Activated T-helper 1 cell treated with anti-CD3 and anti-CD28 coated beads, Interleukin-12 subunit alpha, Interleukin-12 subunit beta, Interleukin-2, Interleukin-4 antibody, amounts not matched to agents 30 ng/mL and 10 ng/mL and 1 ng/mL, durations not matched to agents 14 hours and 24 hours and 36 hours (primary cell): ENCODE results near the gene MAGEA2B. TPM values are rescaled to one million over a fixed set of nuclear protein-coding genes. Genes with fewer than 3 reads are reported as not detected.
"Not testable (repeated sequence)": the region's sequence is repeated elsewhere in the genome, so short reads cannot be mapped to it uniquely, and the experiment has no call there.

ENCODE experiments used
- DNase-seq: peaks from one replicate; pipeline ENCODE4 v3.0.0; 2021; ENCODE audit warnings: low spot score
- H3K27ac Mint-ChIP-seq: one replicate; pipeline ENCODE4 v1.8.0; 2021; ENCODE audit warnings: mild to moderate bottlenecking, mixed read lengths
- H3K27me3 Mint-ChIP-seq: one replicate; pipeline ENCODE4 v1.8.0; 2022; ENCODE audit warnings: mild to moderate bottlenecking, moderate library complexity, mixed read lengths; ENCODE audit not compliant: insufficient read depth
- H3K36me3 Mint-ChIP-seq: one replicate; pipeline ENCODE4 v1.8.0; 2021; ENCODE audit warnings: low read depth, mixed read lengths
- H3K4me1 Mint-ChIP-seq: one replicate; pipeline ENCODE4 v1.8.0; 2021; ENCODE audit warnings: low read depth, mixed read lengths
- H3K4me3 Mint-ChIP-seq: one replicate; pipeline ENCODE4 v1.8.0; 2021; ENCODE audit warnings: mild to moderate bottlenecking, moderate library complexity, mixed read lengths
- H3K9me3 Mint-ChIP-seq: one replicate; pipeline ENCODE4 v1.8.0; 2021; ENCODE audit warnings: mixed read lengths
- intact Hi-C: fragments of 100-400 bp; cut with micrococcal nuclease; formaldehyde crosslinking; loops from one replicate; pipeline ENCODE4 v1.15.1; 2024
- total RNA-seq: library from RNA; stranded (reverse); gene quantifications from 2 replicates; pipeline ENCODE4 v1.2.3, GENCODE V29; 2022

Gene MAGEA2B, protein sequence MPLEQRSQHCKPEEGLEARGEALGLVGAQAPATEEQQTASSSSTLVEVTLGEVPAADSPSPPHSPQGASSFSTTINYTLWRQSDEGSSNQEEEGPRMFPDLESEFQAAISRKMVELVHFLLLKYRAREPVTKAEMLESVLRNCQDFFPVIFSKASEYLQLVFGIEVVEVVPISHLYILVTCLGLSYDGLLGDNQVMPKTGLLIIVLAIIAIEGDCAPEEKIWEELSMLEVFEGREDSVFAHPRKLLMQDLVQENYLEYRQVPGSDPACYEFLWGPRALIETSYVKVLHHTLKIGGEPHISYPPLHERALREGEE
- total RNA-seq = not detected in 2 replicates

DNA sequence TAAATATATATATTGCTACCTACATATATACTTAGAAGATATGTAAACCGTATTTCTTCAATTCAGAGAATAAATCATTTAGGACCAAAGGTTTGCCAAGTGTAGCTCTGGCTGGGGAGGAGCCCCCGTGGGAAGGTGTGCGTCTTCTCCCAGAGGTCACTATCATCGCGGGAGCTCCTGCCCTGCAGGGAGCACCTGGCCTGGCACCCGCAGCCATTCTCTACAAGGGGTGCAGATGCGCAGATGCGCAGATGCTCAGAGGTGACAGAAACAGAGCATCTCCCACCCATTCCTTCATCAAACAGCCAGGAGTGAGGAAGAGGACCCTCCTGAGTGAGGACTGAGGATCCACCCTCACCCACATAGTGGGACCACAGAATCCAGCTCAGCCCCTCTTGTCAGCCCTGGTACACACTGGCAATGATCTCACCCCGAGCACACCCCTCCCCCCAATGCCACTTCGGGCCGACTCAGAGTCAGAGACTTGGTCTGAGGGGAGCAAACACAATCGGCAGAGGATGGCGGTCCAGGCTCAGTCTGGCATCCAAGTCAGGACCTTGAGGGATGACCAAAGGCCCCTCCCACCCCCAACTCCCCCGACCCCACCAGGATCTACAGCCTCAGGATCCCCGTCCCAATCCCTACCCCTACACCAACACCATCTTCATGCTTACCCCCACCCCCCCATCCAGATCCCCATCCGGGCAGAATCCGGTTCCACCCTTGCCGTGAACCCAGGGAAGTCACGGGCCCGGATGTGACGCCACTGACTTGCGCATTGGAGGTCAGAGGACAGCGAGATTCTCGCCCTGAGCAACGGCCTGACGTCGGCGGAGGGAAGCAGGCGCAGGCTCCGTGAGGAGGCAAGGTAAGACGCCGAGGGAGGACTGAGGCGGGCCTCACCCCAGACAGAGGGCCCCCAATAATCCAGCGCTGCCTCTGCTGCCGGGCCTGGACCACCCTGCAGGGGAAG, at the start of gene MAGEA2B:
TSS of gene MAGEA2B (plus strand) at position 814 of the 973 bp plus-strand sequence. CDS start 2,479 bp downstream, outside the sequence.
- DNase-seq, H3K4me1 Mint-ChIP-seq, intact Hi-C loops, H3K27ac Mint-ChIP-seq, H3K27me3 Mint-ChIP-seq, H3K9me3 Mint-ChIP-seq, H3K36me3 Mint-ChIP-seq, H3K4me3 Mint-ChIP-seq: not testable (repeated sequence)

DNA sequence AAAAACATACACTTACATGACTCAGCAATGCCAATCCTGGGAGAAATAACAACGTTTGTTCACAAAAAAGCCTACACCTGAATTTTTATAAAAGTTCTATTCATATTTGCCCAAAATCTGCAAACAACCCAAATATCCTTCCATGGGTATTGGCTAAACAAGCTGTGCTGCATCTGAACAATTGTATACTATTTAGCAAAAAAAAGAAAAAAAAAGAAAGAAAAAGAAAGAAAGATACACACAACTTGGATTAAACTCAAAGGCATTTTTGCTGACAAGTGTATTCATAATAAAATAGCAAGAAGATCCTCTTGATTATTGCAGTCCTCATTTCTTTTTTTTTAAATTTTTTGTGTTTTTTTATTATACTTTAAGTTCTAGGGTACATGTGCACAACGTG, 40.3 kb upstream of the MAGEA2B start:
- Mint-ChIP-seq H3K36me3 (no peaks in the 10 kb centered on the region), H3K9me3 (no peaks in the 10 kb centered on the region), H3K27me3 (peaks cover 3% of the 10 kb centered on the region), H3K4me3 (no peak overlapping the region), H3K4me1 (no peaks in the 10 kb centered on the region), H3K27ac (no peak overlapping the region)
- intact Hi-C loops = no loop called here
- no peak for DNase-seq

DNA sequence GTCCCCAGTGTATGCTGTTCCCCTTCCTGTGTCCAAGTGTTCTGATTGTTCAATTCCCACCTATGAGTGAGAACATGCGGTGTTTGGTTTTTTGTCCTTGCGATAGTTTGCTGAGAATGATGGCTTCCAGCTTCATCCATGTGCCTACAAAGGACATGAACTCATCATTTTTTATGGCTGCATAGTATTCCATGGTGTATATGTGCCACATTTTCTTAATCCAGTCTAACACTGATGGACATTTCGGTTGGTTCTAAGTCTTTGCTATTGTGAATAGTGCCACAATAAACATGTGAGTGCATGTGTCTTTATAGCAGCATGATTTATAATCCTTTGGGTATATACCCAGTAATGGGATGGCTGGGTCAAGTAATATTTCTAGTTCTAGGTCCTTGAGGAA, 39.8 kb upstream of the MAGEA2B start:
- H3K4me1 Mint-ChIP-seq, intact Hi-C loops, H3K4me3 Mint-ChIP-seq, H3K27ac Mint-ChIP-seq, H3K36me3 Mint-ChIP-seq, H3K27me3 Mint-ChIP-seq, DNase-seq, H3K9me3 Mint-ChIP-seq: not testable (repeated sequence)

DNA sequence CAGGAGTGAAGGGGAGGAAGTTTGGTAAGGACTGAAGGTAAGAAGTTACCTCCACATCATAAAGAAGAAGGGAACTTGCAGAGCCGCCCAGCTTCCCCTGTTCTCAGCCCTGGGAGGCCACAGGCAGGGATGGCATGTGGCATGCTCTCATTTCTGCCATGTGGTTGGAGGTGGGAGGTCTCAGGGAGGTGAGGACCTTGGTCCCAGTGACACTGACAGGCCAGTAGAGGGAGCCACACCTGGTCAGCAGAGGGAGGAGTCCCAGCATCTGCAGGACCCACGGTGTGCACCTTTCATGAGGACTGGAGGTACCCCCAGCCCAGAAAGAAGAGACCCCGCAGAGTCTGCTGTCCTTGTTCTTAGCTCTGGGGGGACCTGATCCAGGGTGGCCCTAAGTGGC, 33.4 kb upstream of the MAGEA2B start:
- H3K27ac Mint-ChIP-seq, H3K4me3 Mint-ChIP-seq, H3K27me3 Mint-ChIP-seq, H3K36me3 Mint-ChIP-seq, DNase-seq, H3K4me1 Mint-ChIP-seq, intact Hi-C loops, H3K9me3 Mint-ChIP-seq: not testable (repeated sequence)

DNA sequence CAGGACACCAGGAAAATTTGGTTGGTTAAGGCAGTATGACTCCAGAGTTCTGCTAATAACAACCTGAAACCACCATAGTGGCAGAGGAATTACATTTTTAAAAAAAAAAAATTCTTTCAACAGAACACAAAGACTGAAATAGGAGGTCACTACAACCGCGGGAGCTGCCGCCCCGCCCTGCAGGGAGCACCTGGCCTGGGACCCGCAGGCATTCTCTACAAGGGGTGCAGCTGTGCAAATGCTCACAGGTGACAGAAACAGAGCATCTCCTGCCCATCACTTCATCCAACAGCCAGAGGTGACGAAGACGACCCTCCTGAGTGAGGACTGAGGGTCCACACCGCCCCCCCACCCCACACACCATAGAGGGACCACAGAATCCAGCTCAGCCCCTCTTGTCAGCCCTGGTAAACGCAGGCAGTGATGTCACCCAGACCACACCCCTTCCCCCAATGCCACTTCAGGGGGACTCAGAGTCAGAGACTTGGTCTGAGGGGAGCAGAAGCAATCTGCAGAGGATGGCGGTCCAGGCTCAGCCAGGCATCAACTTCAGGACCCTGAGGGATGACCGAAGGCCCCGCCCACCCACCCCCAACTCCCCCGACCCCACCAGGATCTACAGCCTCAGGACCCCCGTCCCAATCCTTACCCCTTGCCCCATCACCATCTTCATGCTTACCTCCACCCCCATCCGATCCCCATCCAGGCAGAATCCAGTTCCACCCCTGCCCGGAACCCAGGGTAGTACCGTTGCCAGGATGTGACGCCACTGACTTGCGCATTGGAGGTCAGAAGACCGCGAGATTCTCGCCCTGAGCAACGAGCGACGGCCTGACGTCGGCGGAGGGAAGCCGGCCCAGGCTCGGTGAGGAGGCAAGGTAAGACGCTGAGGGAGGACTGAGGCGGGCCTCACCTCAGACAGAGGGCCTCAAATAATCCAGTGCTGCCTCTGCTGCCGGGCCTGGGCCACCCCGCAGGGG, 16.2 kb upstream of the MAGEA2B start, which contains the start of gene MAGEA3:
TSS of gene MAGEA3 (plus strand) at position 843 of the 980 bp plus-strand sequence. CDS start 2,039 bp downstream, outside the sequence.
- H3K27me3 Mint-ChIP-seq, intact Hi-C loops, H3K36me3 Mint-ChIP-seq, H3K4me1 Mint-ChIP-seq, H3K9me3 Mint-ChIP-seq, DNase-seq, H3K27ac Mint-ChIP-seq, H3K4me3 Mint-ChIP-seq: not testable (repeated sequence)

DNA sequence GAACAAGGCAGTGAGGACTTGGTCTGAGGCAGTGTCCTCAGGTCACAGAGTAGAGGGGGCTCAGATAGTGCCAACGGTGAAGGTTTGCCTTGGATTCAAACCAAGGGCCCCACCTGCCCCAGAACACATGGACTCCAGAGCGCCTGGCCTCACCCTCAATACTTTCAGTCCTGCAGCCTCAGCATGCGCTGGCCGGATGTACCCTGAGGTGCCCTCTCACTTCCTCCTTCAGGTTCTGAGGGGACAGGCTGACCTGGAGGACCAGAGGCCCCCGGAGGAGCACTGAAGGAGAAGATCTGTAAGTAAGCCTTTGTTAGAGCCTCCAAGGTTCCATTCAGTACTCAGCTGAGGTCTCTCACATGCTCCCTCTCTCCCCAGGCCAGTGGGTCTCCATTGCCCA, 14.0 kb upstream of the MAGEA2B start:
- H3K27ac Mint-ChIP-seq, H3K9me3 Mint-ChIP-seq, H3K36me3 Mint-ChIP-seq, H3K4me1 Mint-ChIP-seq, H3K27me3 Mint-ChIP-seq, H3K4me3 Mint-ChIP-seq, intact Hi-C loops, DNase-seq: not testable (repeated sequence)

DNA sequence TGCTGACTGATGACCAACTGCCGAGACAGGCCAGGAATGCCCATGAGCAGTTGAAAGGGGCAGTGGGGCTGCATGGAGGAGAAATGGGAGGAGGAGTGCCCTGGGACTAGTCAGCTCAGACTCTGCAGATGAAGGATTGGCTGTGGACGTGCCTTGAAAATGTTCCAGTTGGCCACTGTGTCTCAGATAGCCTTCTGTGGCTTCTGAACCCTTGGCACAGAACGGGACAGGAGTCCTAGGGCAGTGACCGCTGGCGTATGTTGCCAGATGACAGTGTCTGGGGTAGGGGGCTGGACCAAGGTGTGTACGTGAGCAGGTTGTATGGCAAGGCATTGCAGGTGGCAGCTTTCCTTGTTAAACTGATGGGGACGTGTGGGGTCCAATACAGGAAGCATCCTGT, 7.9 kb upstream of the MAGEA2B start:
- not testable (repeated sequence) for H3K27ac Mint-ChIP-seq

DNA sequence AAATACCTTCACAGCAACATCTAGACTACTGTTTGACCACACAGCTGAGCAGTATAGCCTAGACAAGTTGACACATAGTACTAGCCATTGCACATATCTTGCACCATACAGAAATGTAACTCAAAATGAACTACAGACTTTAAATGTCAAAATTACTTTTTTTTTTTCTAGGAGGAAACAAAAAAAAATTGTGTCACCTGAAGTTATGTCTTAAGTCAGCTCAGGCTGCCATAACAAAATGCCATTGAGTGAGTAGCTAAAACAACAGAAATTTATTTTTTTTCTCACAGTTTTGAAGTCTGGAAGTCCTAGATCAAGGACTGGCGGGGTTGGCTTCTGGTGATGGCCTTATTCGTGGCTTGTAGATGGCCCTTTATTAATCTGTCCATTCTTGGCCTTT, 5.3 kb upstream of the MAGEA2B start, which contains the start of gene CSAG2:
TSS of gene CSAG2 (minus strand) at position 101 of the 400 bp plus-strand sequence. CDS start 161 bp downstream, outside the sequence.
- H3K4me3 Mint-ChIP-seq, H3K36me3 Mint-ChIP-seq, H3K27ac Mint-ChIP-seq, intact Hi-C loops, DNase-seq, H3K4me1 Mint-ChIP-seq, H3K27me3 Mint-ChIP-seq, H3K9me3 Mint-ChIP-seq: not testable (repeated sequence)

More for the DNA sequence above, 7.9 kb upstream of the MAGEA2B start:
- H3K4me3 Mint-ChIP-seq, H3K27me3 Mint-ChIP-seq, H3K36me3 Mint-ChIP-seq, intact Hi-C loops, H3K4me1 Mint-ChIP-seq, DNase-seq, H3K9me3 Mint-ChIP-seq: not testable (repeated sequence)

DNA sequence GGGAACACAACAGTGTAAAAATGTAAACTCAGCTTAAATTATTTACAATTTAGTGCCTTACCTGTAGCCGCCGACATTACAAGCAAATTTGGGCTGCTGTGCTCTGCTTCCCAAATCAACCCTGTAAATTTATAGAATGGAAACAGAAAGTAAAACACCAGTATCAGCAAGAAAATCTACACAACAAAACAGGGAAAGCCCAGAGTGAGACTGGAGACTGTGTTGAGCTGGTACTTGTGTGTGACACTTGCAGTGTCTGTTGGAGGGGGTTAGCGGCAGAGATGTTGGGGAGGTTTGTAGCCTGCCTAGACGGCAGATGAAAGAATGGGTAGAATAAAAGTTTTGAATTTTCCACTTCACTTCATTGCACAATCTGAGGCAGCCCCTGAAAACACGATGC, 1.2 kb upstream of the MAGEA2B start:
- H3K27ac Mint-ChIP-seq, H3K36me3 Mint-ChIP-seq, DNase-seq, H3K27me3 Mint-ChIP-seq, intact Hi-C loops, H3K9me3 Mint-ChIP-seq, H3K4me3 Mint-ChIP-seq, H3K4me1 Mint-ChIP-seq: not testable (repeated sequence)

DNA sequence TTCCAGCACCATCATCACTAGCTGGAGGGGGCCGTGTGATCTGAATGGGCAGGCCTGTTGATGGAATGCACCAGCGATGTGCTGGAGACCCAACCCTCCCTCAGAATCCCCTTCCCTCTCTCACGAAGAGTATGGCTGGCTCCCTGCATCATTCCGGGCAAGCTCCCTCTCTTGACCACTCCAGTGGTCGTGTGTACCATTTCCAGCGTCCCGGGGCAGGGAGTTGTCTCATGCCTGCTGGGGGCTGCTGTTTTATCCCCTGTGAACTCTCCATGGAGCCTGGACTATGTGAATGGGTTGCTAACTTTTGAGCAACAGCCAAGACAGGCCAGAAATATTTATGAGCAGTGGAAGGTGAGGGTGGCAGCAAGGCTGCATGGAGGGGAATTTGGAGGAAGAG, 11.0 kb downstream of the MAGEA2B start:
- H3K27ac Mint-ChIP-seq = no peak overlapping the region
- H3K4me1 Mint-ChIP-seq = no peaks in the 10 kb centered on the region

DNA sequence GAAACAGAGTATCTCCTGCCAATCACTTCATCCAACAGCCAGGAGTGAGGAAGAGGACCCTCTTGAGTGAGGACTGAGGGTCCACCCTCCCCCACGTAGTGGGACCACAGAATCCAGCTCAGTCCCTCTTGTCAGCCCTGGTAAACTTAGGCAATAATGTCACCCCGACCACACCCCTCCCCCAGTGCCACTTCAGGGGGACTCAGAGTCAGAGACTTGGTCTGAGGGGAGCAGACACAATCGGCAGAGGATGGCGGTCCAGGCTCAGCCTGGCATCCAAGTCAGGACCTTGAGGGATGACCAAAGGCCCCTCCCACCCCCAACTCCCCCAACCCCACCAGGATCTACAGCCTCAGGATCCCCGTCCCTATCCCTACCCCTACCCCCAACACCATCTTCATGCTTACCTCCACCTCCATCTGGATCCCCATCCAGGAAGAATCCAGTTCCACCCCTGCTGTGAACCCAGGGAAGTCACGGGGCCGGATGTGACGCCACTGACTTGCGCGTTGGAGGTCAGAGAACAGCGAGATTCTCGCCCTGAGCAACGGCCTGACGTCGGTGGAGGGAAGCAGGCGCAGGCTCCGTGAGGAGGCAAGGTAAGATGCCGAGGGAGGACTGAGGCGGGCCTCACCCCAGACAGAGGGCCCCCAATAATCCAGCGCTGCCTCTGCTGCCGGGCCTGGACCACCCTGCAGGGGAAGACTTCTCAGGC, 19.0 kb downstream of the MAGEA2B start, which contains the start of the genes CSAG1 and MAGEA12:
TSS of gene CSAG1 (minus strand) at position 461 of the 715 bp plus-strand sequence. CDS start 1,261 bp downstream, outside the sequence.
TSS of gene MAGEA12 (plus strand) at position 497 of the 715 bp plus-strand sequence. CDS start 2,405 bp downstream, outside the sequence.
- intact Hi-C loops = no loop called here
- Mint-ChIP-seq H3K36me3 (no peaks in the 10 kb centered on the region), H3K9me3 (no peaks in the 10 kb centered on the region), H3K4me3 (no peak within 1 kb of the TSS), H3K27me3 (peaks cover 9% of the 10 kb centered on the region), H3K27ac (no peak within 1 kb of the TSS), H3K4me1 (no peaks in the 10 kb centered on the region)
- DNase-seq = no peak

More for the DNA sequence above, 11.0 kb downstream of the MAGEA2B start:
- DNase-seq = no peak
- no peak overlapping the region for H3K4me3 Mint-ChIP-seq
- peaks cover 11% of the 10 kb centered on the region for H3K27me3 Mint-ChIP-seq
- H3K9me3 Mint-ChIP-seq = no peaks in the 10 kb centered on the region
- intact Hi-C loops = no loop called here
- no peaks in the 10 kb centered on the region for H3K36me3 Mint-ChIP-seq
